PC-3 (cell line): ENCODE data around the gene VTI1B. TPM values are rescaled to one million over a fixed set of nuclear protein-coding genes. Genes with fewer than 3 reads are reported as not detected.

ENCODE experiments used
- ATAC-seq: fragments of 200-7000 bp; cut with Tn5 transposase; 2 replicates; pipeline ENCODE4 v1.9.1; 2020; ENCODE audit warnings: mild to moderate bottlenecking, moderate library complexity
- BruUV-seq: library from RNA; stranded (reverse); fragments of 400-500 nt; replicated peaks from 2 replicates; lab custom pipeline; 2021; lab: Mats Ljungman, UMichigan
- CTCF ChIA-PET: fragments of 300-600 bp; sonication (Branson Sonifier 250); formaldehyde crosslinking; loops from one replicate; lab custom pipeline; 2022; ENCODE audit warnings: antibody characterized with exemption; lab: Charles Lee
- POLR2A ChIA-PET: fragments of 300-600 bp; sonication (Branson Sonifier 250); formaldehyde crosslinking; loops from one replicate; lab custom pipeline; 2022; ENCODE audit warnings: antibody characterized with exemption; ENCODE audit not compliant: unreplicated experiment; lab: Charles Lee
- DNase-seq: peaks from one replicate; pipeline ENCODE4 v3.0.0-alpha.2; 2015
- H2AFZ ChIP-seq: fragments of 300-600 bp; sonication (generic); 2 replicates; pipeline ENCODE4 v1.6.0; 2016; ENCODE audit warnings: antibody characterized with exemption, low read length
- H3F3A ChIP-seq: fragments of 300-600 bp; sonication (generic); one replicate; pipeline ENCODE4 v1.6.0; 2017; ENCODE audit warnings: antibody characterized with exemption, low read length, control low read depth, mild to moderate bottlenecking; ENCODE audit not compliant: unreplicated experiment
- H3K27ac ChIP-seq: fragments of 300-600 bp; sonication (generic); 2 replicates; pipeline ENCODE4 v1.5.1; 2016; ENCODE audit warnings: mild to moderate bottlenecking, low read length
- H3K27me3 ChIP-seq: fragments of 300-600 bp; sonication (generic); 2 replicates; pipeline ENCODE4 v1.6.1; 2016; ENCODE audit warnings: low read length, mixed read lengths
- H3K36me3 ChIP-seq: fragments of 300-600 bp; sonication (generic); 2 replicates; pipeline ENCODE4 v1.6.1; 2016; ENCODE audit warnings: low read depth, mixed run types, low read length, mixed read lengths
- H3K4me1 ChIP-seq: fragments of 300-600 bp; sonication (generic); 2 replicates; pipeline ENCODE4 v1.5.1; 2016; ENCODE audit warnings: low read length; ENCODE audit not compliant: insufficient read depth
- H3K4me2 ChIP-seq: fragments of 300-600 bp; sonication (generic); 2 replicates; pipeline ENCODE4 v1.6.0; 2016; ENCODE audit warnings: low read length
- H3K4me3 ChIP-seq: fragments of 300-600 bp; sonication (generic); 2 replicates; pipeline ENCODE4 v1.5.1; 2016; ENCODE audit warnings: mild to moderate bottlenecking, low read length, mixed read lengths
- H3K79me2 ChIP-seq: fragments of 300-600 bp; sonication (generic); 2 replicates; pipeline ENCODE4 v1.6.1; 2017; ENCODE audit warnings: low read length, mixed read lengths
- H3K9ac ChIP-seq: fragments of 300-600 bp; sonication (generic); 2 replicates; pipeline ENCODE4 v1.6.0; 2016; ENCODE audit warnings: mild to moderate bottlenecking, low read length
- H3K9me2 ChIP-seq: fragments of 300-600 bp; sonication (generic); replicated peaks from 2 replicates; pipeline ENCODE4 v1.6.1; 2016; ENCODE audit warnings: mixed run types, low read length, mixed read lengths
- H3K9me3 ChIP-seq: fragments of 300-600 bp; sonication (generic); 2 replicates; pipeline ENCODE4 v1.6.1; 2016; ENCODE audit warnings: low read length, mixed read lengths
- H4K20me1 ChIP-seq: fragments of 300-600 bp; sonication (generic); 2 replicates; pipeline ENCODE4 v1.6.1; 2016; ENCODE audit warnings: low read length, mixed read lengths
- CTCF ChIP-seq: fragments of 300-600 bp; sonication (generic); conservative IDR thresholded peaks from 2 replicates; pipeline ENCODE4 v1.5.1; 2017; ENCODE audit warnings: antibody characterized with exemption, low read depth, mild to moderate bottlenecking, low read length
- EZH2 ChIP-seq: fragments of 300-600 bp; sonication (generic); IDR thresholded peaks from one replicate; pipeline ENCODE4 v1.6.1; 2017; ENCODE audit warnings: antibody characterized with exemption, mild to moderate bottlenecking, low read length; ENCODE audit not compliant: unreplicated experiment
- EZH2phosphoT487 ChIP-seq: fragments of 300-600 bp; sonication (generic); IDR thresholded peaks from 2 replicates; pipeline ENCODE4 v1.6.1; 2018; ENCODE audit warnings: mild to moderate bottlenecking, antibody characterized with exemption, low read length, borderline replicate concordance
- intact Hi-C: fragments of 100-400 bp; cut with micrococcal nuclease; formaldehyde crosslinking; loops from 2 replicates; pipeline ENCODE4 v1.9.0; 2023
- total RNA-seq: library from RNA; depleted of rRNA; stranded (reverse); fragments of >200 nt; gene quantifications from 2 replicates; pipeline ENCODE4 v1.2.3, GENCODE V29; 2014

The VTI1B gene
- total RNA-seq, 1 experiment from 2014 or later, result 93.8 TPM

DNA sequence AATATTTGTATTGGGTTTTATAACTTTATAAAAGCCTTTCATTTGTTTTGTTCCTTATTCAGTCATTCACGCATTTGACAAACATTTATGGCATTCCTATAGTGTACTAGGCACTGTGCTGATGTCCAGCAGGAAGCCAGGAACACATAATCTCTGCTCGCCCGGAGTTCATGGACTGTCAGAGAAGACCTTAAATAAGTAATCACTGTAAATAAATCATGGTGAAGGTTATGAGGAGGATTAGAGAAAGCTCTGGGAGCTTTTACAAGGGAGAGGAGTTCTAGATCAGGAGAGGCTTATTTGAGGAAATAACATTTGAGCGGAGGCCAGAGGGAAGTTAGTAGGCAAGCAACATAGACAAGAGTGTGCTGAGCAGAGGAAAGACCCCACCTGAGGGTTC, 22.6 kb upstream of the VTI1B start:
- intact Hi-C loops, result no loop called here
- no peaks in the 10 kb centered on the region for H3F3A ChIP-seq
- ATAC-seq, result no peak
- no TSS peak for BruUV-seq
- ChIA-PET POLR2A (no interaction called here), CTCF (no interaction called here)
- no peak for DNase-seq
- H3K9me2 ChIP-seq, result no peaks in the 10 kb centered on the region
- H3K79me2 ChIP-seq, result peaks cover 33% of the 10 kb centered on the region
- H3K4me3 ChIP-seq, result no peak overlapping the region
- no peak overlapping the region for H3K27ac ChIP-seq
- no peak overlapping the region for H3K4me2 ChIP-seq
- H3K4me1 ChIP-seq, result peaks cover 16% of the 10 kb centered on the region
- H3K9ac ChIP-seq, result no peak overlapping the region
- no peak overlapping the region for H2AFZ ChIP-seq
- no peak for TF ChIP-seq EZH2
- TF ChIP-seq CTCF, result no peak
- TF ChIP-seq EZH2phosphoT487, result no peak
- peaks cover 8% of the 10 kb centered on the region for H3K36me3 ChIP-seq
- H4K20me1 ChIP-seq, result peaks cover 18% of the 10 kb centered on the region
- no peaks in the 10 kb centered on the region for H3K9me3 ChIP-seq
- no peaks in the 10 kb centered on the region for H3K27me3 ChIP-seq

DNA sequence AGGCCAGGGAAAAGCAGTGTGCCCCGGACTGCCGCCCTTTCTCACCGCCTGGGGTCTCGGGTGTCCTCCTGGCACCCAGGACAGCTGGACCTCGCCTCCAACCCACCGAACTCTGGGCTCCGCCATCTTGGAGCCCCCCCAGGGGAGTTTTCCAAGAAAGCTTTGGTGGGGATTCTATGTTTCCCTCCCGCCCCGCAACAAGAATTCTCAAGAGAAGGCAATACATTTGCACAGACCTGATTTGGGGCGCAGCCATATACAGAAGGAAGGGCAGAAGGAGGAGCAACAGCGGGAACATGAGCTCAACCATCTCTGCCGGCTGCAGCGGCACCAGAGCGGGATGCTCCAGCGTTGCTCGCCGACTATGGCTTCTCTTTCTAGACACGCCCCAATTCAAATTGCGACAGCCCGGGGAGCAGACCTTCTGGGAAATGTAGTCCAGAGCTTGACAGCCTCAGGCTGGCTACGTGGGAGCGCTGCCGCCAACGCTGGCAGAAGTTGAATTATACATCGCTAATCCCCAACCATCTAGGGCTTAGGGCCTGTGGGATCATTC, 21.0 kb upstream of the VTI1B start, which contains the start of gene RDH11:
TSS of gene RDH11 (minus strand) at position 371 of the 556 bp plus-strand sequence. CDS start at position 310, 61 bp downstream.
- H3K27ac ChIP-seq, result peak within 1 kb of the TSS; percentile 93
- DNase-seq (peak; percentile 95), ATAC-seq (peak; percentile 93)
- H3K9ac ChIP-seq, result peak within 1 kb of the TSS; percentile 96
- ChIA-PET CTCF (interaction anchor here (0.7 to 1.4 kb wide), 4 partner anchors 9 to 125 kb away, joined by 3 to 11 read pairs (median 8); partner anchors contain the start of gene ARG2), POLR2A (interaction anchor here (0.7 to 1.4 kb wide), 4 partner anchors 9 to 191 kb away, joined by 3 to 8 read pairs (median 3); no protein-coding TSS in a partner anchor)
- H3K79me2 ChIP-seq, result peaks cover 48% of the 10 kb centered on the region
- no peaks in the 10 kb centered on the region for H3K9me3 ChIP-seq
- H3K9me2 ChIP-seq, result no peaks in the 10 kb centered on the region
- H3K36me3 ChIP-seq, result peaks cover 24% of the 10 kb centered on the region
- BruUV-seq, result no TSS peak
- TF ChIP-seq EZH2phosphoT487 (no peak), EZH2 (no peak), CTCF (no peak)
- no peaks in the 10 kb centered on the region for H3F3A ChIP-seq
- peak within 1 kb of the TSS; percentile 82 for H2AFZ ChIP-seq
- intact Hi-C loops, result loop anchor here (1.0 kb wide), 3 partner anchors 21 to 336 kb away; partner anchors contain the start of genes ARG2, ATP6V1D and VTI1B
- no peaks in the 10 kb centered on the region for H3K27me3 ChIP-seq
- H4K20me1 ChIP-seq, result peaks cover 27% of the 10 kb centered on the region
- peak within 1 kb of the TSS; percentile 98 for H3K4me2 ChIP-seq
- peak within 1 kb of the TSS; percentile 97 for H3K4me3 ChIP-seq
- H3K4me1 ChIP-seq, result peaks cover 16% of the 10 kb centered on the region
